ENCODE measurements around the gene TKT. TPM values are rescaled to one million over a fixed set of nuclear protein-coding genes. Genes with fewer than 3 reads are reported as not detected.

The TKT gene
- total and polyA plus RNA-seq, 2 of the 8 experiments (the other 6 are each of a cell fraction or from before 2014, with no cell fraction given) = 418 to 986 TPM

DNA sequence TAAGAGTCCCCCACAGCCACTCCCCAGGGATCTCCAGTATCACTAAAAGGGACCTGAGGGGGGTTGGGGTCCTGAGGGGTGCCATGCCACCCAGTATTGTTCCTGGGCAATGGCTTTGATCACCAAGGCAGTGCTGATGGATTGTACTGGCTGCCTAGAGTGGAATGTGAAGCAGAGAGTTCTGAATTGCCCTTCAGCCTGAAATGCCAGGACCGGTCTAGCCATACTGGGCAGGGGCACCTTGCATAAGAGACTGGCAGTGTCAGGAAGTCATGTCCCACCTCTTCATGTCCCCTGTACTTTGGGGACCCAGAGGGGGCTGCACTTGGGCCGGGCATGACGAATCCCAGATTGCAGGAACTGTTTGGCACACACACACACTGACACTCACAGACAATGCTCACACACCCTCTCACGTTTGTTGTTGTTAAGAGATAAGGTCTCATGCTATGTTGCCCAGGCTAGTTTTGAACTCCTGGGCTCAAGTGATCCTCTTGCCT is 4.5 kb upstream of the TKT start:
- Histone ChIP-seq H2AK5ac (ENCODE audit: low read depth, low read length) (no peak overlapping the region), H3K23me2 (ENCODE audit: low read depth, low read length) (no peaks in the 10 kb centered on the region; the same call in 1 of the 2 replicates), H4K5ac (ENCODE audit: insufficient read length, low read depth, low read length) (no peak overlapping the region), H3K4me3 (ENCODE audit: extremely low read depth in 1 of 4, insufficient read depth in 2 of 4, low read depth in 3 of 4, low read length in 4 of 4) (no peak overlapping the region), H3K9ac (replicated peaks in 1 of 4; ENCODE audit: extremely low read depth in 1 of 4, low read depth in 3 of 4, low read length in 3 of 4) (no peak overlapping the region), H3K9me3 (ENCODE audit: insufficient read depth in 2 of 2, low read depth in 1 of 2, low read length in 1 of 2) (no peaks in the 10 kb centered on the region), H3K18ac (ENCODE audit: extremely low read depth, low read length) (0 out of 2 replicates have a peak overlapping the region, but pooled peaks have one; percentile 12), H4K91ac (replicated peaks; ENCODE audit: insufficient read length, low read length) (peak overlapping the region; percentile 49), H3K14ac (ENCODE audit: insufficient read length) (no peak overlapping the region), H3K23ac (ENCODE audit: insufficient read length) (no peak overlapping the region), H4K8ac (ENCODE audit: extremely low read depth, insufficient read depth, low read length) (no peak overlapping the region), H4K20me1 (replicated peaks in 1 of 2; ENCODE audit: control insufficient read depth in 1 of 2, insufficient read depth in 2 of 2, low read length in 2 of 2) (no peaks in the 10 kb centered on the region), H3K4me2 (ENCODE audit: insufficient read depth in 1 of 2, low read depth in 2 of 2, low read length in 2 of 2) (no peak overlapping the region), H3K4ac (replicated peaks; ENCODE audit: insufficient read length, low read depth, low read length) (no peak overlapping the region), H3K36me3 (ENCODE audit: control insufficient read depth in 2 of 4, insufficient read depth in 4 of 4, low read length in 3 of 4) (no peaks in the 10 kb centered on the region), H2BK20ac (ENCODE audit: low read length) (0 out of 2 replicates have a peak overlapping the region, but pooled peaks have one; percentile 23), H3K56ac (replicated peaks; ENCODE audit: insufficient read length, low read depth, low read length) (no peak overlapping the region), H2AFZ (ENCODE audit: low read length) (no peak overlapping the region), H2BK12ac (ENCODE audit: low read depth, low read length) (peak overlapping the region; percentile 98; the same call in 1 of the 2 replicates), H3K27ac (ENCODE audit: low read depth, low read length) (no peak overlapping the region), H3K27me3 (replicated peaks in 1 of 4; ENCODE audit: control insufficient read depth in 3 of 4, extremely low read depth in 1 of 4, insufficient read depth in 3 of 4, low read length in 3 of 4) (no peaks in the 10 kb centered on the region), H3K79me1 (ENCODE audit: low read depth, low read length) (no peaks in the 10 kb centered on the region), H3K4me1 (replicated peaks in 1 of 4; ENCODE audit: control insufficient read depth in 3 of 4, insufficient read depth in 4 of 4, low read length in 3 of 4) (peaks cover 4 to 20% (median 16%) of the 10 kb centered on the region in 4 experiments), H2BK5ac (ENCODE audit: low read depth, low read length) (peak overlapping the region; percentile 1; the same call in 1 of the 2 replicates), H2BK15ac (ENCODE audit: low read length) (no peak overlapping the region; the same call in 1 of the 2 replicates), H3K79me2 (ENCODE audit: control insufficient read depth in 1 of 2, insufficient read depth in 2 of 2, low read length in 2 of 2) (peaks cover 3 to 7% of the 10 kb centered on the region in 2 experiments; a peak in 3 of 4 replicates), H2BK120ac (replicated peaks; ENCODE audit: low read depth, low read length) (peak overlapping the region; percentile 38)
- DNase-seq (ENCODE audit: low read depth in 1 of 2, low spot score in 2 of 2) (no peak), FAIRE-seq (no peak)
- ChIA-PET POLR2A (ENCODE audit: partially characterized antibody) (interaction anchor here (3.3 to 20.5 kb wide), 2 partner anchors 26 to 28 kb away, joined by 12 to 449 read pairs; no protein-coding TSS in a partner anchor), CTCF (ENCODE audit: partially characterized antibody) (interaction anchor here (1.8 to 1.9 kb wide), 2 partner anchors 15 to 30 kb away, joined by 4 read pairs; no protein-coding TSS in a partner anchor)
- WGBS, 2 experiments (ENCODE audit: extremely low coverage in 1 of 2, insufficient coverage in 1 of 2, insufficient read length in 1 of 2, insufficient replicate concordance in 2 of 2, low coverage in 1 of 2, low lambda C conversion rate in 2 of 2, missing lambda C conversion rate in 1 of 2) = 89% methylated on average over 4 of the region's 4 CpGs; no CpG with 5 or more reads in 1 of the 2 experiments
- TF ChIP-seq MAFK (IDR thresholded peaks at IDR 0.05; ENCODE audit: low read depth, low read length) = no peak
- no peak for TF ChIP-seq PHF8 (conservative IDR thresholded peaks at IDR 0.05; ENCODE audit: low read depth, low read length)
- no peak for TF ChIP-seq CBX5 (IDR thresholded peaks at IDR 0.05; ENCODE audit: low read depth, low read length)
- no peak for TF ChIP-seq BCL11A (IDR thresholded peaks at IDR 0.05; ENCODE audit: low read depth in 2 of 2, low read length in 2 of 2)
- TF ChIP-seq JUN (IDR thresholded peaks at IDR 0.05; ENCODE audit: low read depth, low read length) = no peak
- no peak for TF ChIP-seq SIRT6 (IDR thresholded peaks at IDR 0.05; ENCODE audit: low read length)
- no peak for TF ChIP-seq POU5F1 (IDR thresholded peaks at IDR 0.05; ENCODE audit: low read depth, low read length)
- TF ChIP-seq SUZ12 (IDR thresholded peaks at IDR 0.05; ENCODE audit: low read length) = no peak
- TF ChIP-seq HDAC6 (IDR thresholded peaks at IDR 0.05; ENCODE audit: low read depth, low read length) = no peak
- no peak for TF ChIP-seq RBBP5 (IDR thresholded peaks at IDR 0.05; ENCODE audit: borderline replicate concordance, low read depth, low read length)
- no peak for TF ChIP-seq SAP30 (IDR thresholded peaks at IDR 0.05; ENCODE audit: insufficient read depth, insufficient replicate concordance, low read length)

Measured in H1 (cell line).